Calu3 (cell line): ENCODE results near the gene ITPR2. TPM values are rescaled to one million over a fixed set of nuclear protein-coding genes. Genes with fewer than 3 reads are reported as not detected.
"Not testable (repeated sequence)": the region's sequence is repeated elsewhere in the genome, so short reads cannot be mapped to it uniquely, and the experiment has no call there.

Source experiments
- BruUV-seq: library from RNA; stranded (reverse); fragments of 400-500 nt; replicated peaks from 2 replicates; lab custom pipeline; 2021; lab: Mats Ljungman, UMichigan
- CTCF ChIA-PET: fragments of 300-600 bp; sonication (Branson Sonifier 250); formaldehyde crosslinking; loops from one replicate; lab custom pipeline; 2022; ENCODE audit warnings: antibody characterized with exemption; lab: Charles Lee
- DNase-seq: peaks from one replicate; pipeline ENCODE4 v3.0.0; 2022
- H3K27ac Mint-ChIP-seq: one replicate; pipeline ENCODE4 v1.8.0; 2022; ENCODE audit warnings: mixed read lengths; ENCODE audit not compliant: unreplicated experiment
- H3K27me3 Mint-ChIP-seq: one replicate; pipeline ENCODE4 v1.8.0; 2022; ENCODE audit warnings: mixed read lengths; ENCODE audit not compliant: unreplicated experiment
- H3K36me3 Mint-ChIP-seq: one replicate; pipeline ENCODE4 v1.8.0; 2022; ENCODE audit warnings: mild to moderate bottlenecking, moderate library complexity, mixed read lengths; ENCODE audit not compliant: insufficient read depth, unreplicated experiment
- H3K4me1 Mint-ChIP-seq: one replicate; pipeline ENCODE4 v1.8.0; 2022; ENCODE audit warnings: mild to moderate bottlenecking, low read depth, mixed read lengths; ENCODE audit not compliant: unreplicated experiment
- H3K4me3 Mint-ChIP-seq: one replicate; pipeline ENCODE4 v1.8.0; 2022; ENCODE audit warnings: mild to moderate bottlenecking, low read depth, moderate library complexity, mixed read lengths; ENCODE audit not compliant: unreplicated experiment
- H3K9me3 Mint-ChIP-seq: one replicate; pipeline ENCODE4 v1.8.0; 2022; ENCODE audit warnings: low read depth, mixed read lengths; ENCODE audit not compliant: unreplicated experiment
- CTCF ChIP-seq: fragments of 200-600 bp; IDR thresholded peaks from one replicate; pipeline ENCODE4 v1.8.0; 2022; ENCODE audit warnings: antibody characterized with exemption; ENCODE audit not compliant: unreplicated experiment
- intact Hi-C: fragments of 100-400 bp; cut with micrococcal nuclease; formaldehyde crosslinking; loops from one replicate; pipeline ENCODE4 v1.10.0; 2022; ENCODE audit not compliant: unreplicated experiment
- total RNA-seq: library from RNA; stranded (reverse); gene quantifications from 2 replicates; pipeline ENCODE4 v1.2.3, GENCODE V29; 2022

The ITPR2 gene
- total RNA-seq, 1 experiment from 2014 or later, result 2.5 TPM

- CTCF ChIA-PET, result no interaction called here
- intact Hi-C loops, result no loop called here
- H3K27me3 Mint-ChIP-seq, result no peaks in the 10 kb centered on the region
Measured at GRCh38 chr12:26683443-26683842, 149.6 kb downstream of the ITPR2 start.

GRCh38 chr12:26680727-26681455, 152.1 kb downstream of the ITPR2 start:
- Mint-ChIP-seq H3K9me3 (no peaks in the 10 kb centered on the region), H3K36me3 (no peaks in the 10 kb centered on the region), H3K4me3 (no peak overlapping the region), H3K27ac (no peak overlapping the region), H3K27me3 (no peaks in the 10 kb centered on the region), H3K4me1 (no peaks in the 10 kb centered on the region)
- TF ChIP-seq CTCF, result no peak
- no peak for DNase-seq
- no TSS peak for BruUV-seq
- CTCF ChIA-PET, result interaction anchor here (0.7 kb wide), 1 partner anchor 31 kb away, joined by 3 read pairs; no protein-coding TSS in a partner anchor
- intact Hi-C loops, result no loop called here

More at GRCh38 chr12:26683443-26683842, 149.6 kb downstream of the ITPR2 start:
- no TSS peak for BruUV-seq
- H3K4me1 Mint-ChIP-seq, result no peaks in the 10 kb centered on the region
- no peak for DNase-seq
- no peak overlapping the region for H3K27ac Mint-ChIP-seq
- H3K4me3 Mint-ChIP-seq, result no peak overlapping the region
- TF ChIP-seq CTCF, result no peak
- H3K36me3 Mint-ChIP-seq, result no peaks in the 10 kb centered on the region
- no peaks in the 10 kb centered on the region for H3K9me3 Mint-ChIP-seq

GRCh38 chr12:26678697-26679660, 154.0 kb downstream of the ITPR2 start:
- Mint-ChIP-seq H3K4me1 (no peaks in the 10 kb centered on the region), H3K4me3 (no peak overlapping the region), H3K27ac (no peak overlapping the region), H3K36me3 (no peaks in the 10 kb centered on the region), H3K27me3 (no peaks in the 10 kb centered on the region), H3K9me3 (no peaks in the 10 kb centered on the region)
- intact Hi-C loops, result no loop called here
- DNase-seq, result no peak
- BruUV-seq, result no TSS peak
- CTCF ChIA-PET, result interaction anchor here (0.6 kb wide), 1 partner anchor 808 kb away, joined by 3 read pairs; no protein-coding TSS in a partner anchor
- no peak for TF ChIP-seq CTCF

GRCh38 chr12:26671487-26671886, 161.5 kb downstream of the ITPR2 start:
- H3K27ac Mint-ChIP-seq, H3K4me1 Mint-ChIP-seq, H3K27me3 Mint-ChIP-seq, intact Hi-C loops, BruUV-seq, H3K9me3 Mint-ChIP-seq, H3K4me3 Mint-ChIP-seq, H3K36me3 Mint-ChIP-seq, CTCF ChIA-PET, DNase-seq: not testable (repeated sequence)
